AG04450 (cell line): ENCODE data around the gene GPATCH8. TPM values are rescaled to one million over a fixed set of nuclear protein-coding genes. Genes with fewer than 3 reads are reported as not detected.

ENCODE experiments used
- CTCF ChIA-PET: fragments of 300-600, 350-600 bp; formaldehyde crosslinking; extraction: SDS; loops from one replicate; lab custom pipeline; 2022; ENCODE audit warnings: antibody characterized with exemption, inconsistent platforms; lab: Charles Lee
- POLR2A ChIA-PET: fragments of 350-600 bp; formaldehyde crosslinking; extraction: SDS; loops from one replicate; lab custom pipeline; 2021; ENCODE audit warnings: antibody characterized with exemption, inconsistent platforms; lab: Yijun Ruan, JAX
- DNase-seq: peaks from one replicate; pipeline ENCODE4 v3.0.0-alpha.2; 2011; ENCODE audit warnings: low read depth, low spot score
- H3K27ac ChIP-seq: one replicate; pipeline ENCODE4 v1.5.1; 2012; ENCODE audit warnings: low read depth, low read length, control low read depth
- H3K27me3 ChIP-seq: one replicate; pipeline ENCODE4 v1.6.0; 2012; ENCODE audit warnings: low read length; ENCODE audit not compliant: control insufficient read depth, insufficient read depth
- H3K4me3 ChIP-seq: 2 replicates; pipeline ENCODE4 v1.5.1; 2011; ENCODE audit warnings: mild to moderate bottlenecking, low read depth, low read length, control low read depth
- H3K9me3 ChIP-seq: 2 replicates; pipeline ENCODE4 v1.5.1; 2012; ENCODE audit warnings: low read length; ENCODE audit not compliant: control insufficient read depth, insufficient read depth
- CTCF ChIP-seq: IDR thresholded peaks from 2 replicates; pipeline ENCODE4 v1.5.1; 2011; ENCODE audit warnings: low read depth, low read length, control low read depth, inconsistent platforms
- polyA plus RNA-seq: library from polyadenylated mRNA; depleted of rRNA; stranded (reverse); fragments of >200 nt; gene quantifications from 2 replicates; pipeline ENCODE4 v1.2.3, GENCODE V29; 2011

The GPATCH8 gene
- polyA plus RNA-seq, 1 experiment: 16.4 TPM

DNA sequence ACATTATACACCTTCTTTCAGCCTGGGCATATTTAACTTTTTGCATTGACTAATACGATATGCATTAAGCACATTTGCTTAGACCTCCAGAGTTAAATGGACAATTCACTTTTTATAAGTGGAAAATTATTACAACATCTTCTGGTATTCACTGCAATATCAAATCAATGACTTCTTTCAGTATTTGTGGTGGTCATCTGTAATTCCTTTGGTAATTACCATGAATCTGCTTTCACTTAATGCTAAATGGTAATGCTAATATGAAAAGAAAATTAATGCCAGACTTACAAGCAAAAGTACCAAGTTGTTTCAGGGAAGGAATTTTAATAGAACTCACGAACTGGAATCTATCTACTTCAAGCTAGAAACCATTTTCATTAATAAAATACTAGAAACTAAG lies 6.4 kb downstream of the GPATCH8 start:
- no peak overlapping the region for H3K27ac ChIP-seq
- no peak for TF ChIP-seq CTCF
- H3K27me3 ChIP-seq: no peaks in the 10 kb centered on the region
- H3K9me3 ChIP-seq: no peaks in the 10 kb centered on the region
- CTCF ChIA-PET: interaction anchor here (1.9 kb wide), 1 partner anchor 26 kb away, joined by 4 read pairs; no protein-coding TSS in a partner anchor
- no peak overlapping the region for H3K4me3 ChIP-seq
- DNase-seq: no peak
- POLR2A ChIA-PET: no interaction called here

DNA sequence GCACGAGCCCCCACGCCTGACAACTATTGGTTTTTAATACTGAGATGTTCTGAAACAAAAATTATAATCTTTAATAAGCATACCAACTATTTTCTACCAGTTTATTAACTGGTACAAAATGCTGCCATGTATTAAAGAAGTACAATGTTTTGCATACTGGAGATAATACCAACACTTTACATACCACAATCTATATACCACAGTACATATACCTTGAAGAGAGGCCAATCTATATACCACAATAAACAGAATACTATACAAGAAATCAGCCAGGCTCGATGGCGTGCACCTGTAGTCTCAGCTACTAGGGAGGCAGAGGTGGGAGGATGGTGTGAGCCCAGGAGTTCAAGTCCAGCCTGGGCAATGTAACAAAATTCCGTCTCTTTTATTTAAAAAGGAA lies 9.9 kb downstream of the GPATCH8 start:
- no peak for DNase-seq
- Histone ChIP-seq H3K9me3 (no peaks in the 10 kb centered on the region), H3K27ac (no peak overlapping the region), H3K4me3 (no peak overlapping the region), H3K27me3 (no peaks in the 10 kb centered on the region)
- POLR2A ChIA-PET: no interaction called here
- CTCF ChIA-PET: no interaction called here
- no peak for TF ChIP-seq CTCF

DNA sequence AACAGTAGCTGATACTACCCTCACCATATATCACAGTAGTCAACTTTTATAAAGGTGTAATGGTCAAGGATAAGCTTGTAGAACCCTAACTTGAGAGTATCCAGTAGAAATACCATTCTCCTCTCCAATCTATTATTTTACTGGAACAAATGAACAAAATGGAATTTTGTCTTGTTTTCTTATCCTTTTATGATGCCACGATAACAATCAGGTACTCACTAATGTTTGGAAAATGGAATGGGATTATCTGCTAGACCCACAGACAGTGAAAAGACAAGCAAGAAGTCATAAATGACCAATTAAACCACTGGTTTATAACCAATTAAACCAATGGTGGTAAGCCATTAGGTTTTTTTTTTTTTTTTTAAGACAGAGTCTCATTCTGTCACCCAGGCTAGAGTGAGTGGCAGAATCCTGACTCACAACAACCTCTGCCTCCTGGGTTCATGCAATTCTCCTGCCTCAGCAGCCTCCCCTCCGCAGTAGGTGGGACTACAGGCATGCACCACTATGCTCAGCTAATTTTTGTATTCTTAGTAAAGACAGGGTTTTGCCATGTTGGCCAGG lies 10.4 kb downstream of the GPATCH8 start:
- no peak overlapping the region for H3K4me3 ChIP-seq
- ChIA-PET CTCF (no interaction called here), POLR2A (no interaction called here)
- DNase-seq: no peak
- no peaks in the 10 kb centered on the region for H3K27me3 ChIP-seq
- no peak overlapping the region for H3K27ac ChIP-seq
- no peaks in the 10 kb centered on the region for H3K9me3 ChIP-seq
- no peak for TF ChIP-seq CTCF

DNA sequence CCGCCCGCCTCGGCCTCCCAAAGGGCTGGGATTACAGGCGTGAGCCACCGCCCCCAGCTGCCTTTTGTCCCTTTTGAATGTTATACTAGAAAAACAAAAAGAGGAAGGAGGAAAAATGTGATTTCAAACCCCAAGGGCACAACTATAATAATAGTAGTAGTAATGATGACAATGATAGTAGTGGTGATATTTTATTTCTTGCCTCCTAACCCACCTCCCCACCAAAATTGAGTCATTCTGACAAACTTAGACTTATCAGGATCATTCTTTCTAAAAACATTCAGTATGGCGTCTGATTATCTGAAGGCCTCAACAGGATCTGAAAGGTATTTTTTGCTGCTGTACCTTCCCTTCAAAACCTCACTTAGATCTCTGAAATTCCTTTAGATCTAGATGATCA lies 13.6 kb downstream of the GPATCH8 start:
- TF ChIP-seq CTCF: no peak
- Histone ChIP-seq H3K27me3 (no peaks in the 10 kb centered on the region), H3K27ac (no peak overlapping the region), H3K4me3 (no peak overlapping the region), H3K9me3 (no peaks in the 10 kb centered on the region)
- ChIA-PET POLR2A (no interaction called here), CTCF (no interaction called here)
- DNase-seq: no peak

DNA sequence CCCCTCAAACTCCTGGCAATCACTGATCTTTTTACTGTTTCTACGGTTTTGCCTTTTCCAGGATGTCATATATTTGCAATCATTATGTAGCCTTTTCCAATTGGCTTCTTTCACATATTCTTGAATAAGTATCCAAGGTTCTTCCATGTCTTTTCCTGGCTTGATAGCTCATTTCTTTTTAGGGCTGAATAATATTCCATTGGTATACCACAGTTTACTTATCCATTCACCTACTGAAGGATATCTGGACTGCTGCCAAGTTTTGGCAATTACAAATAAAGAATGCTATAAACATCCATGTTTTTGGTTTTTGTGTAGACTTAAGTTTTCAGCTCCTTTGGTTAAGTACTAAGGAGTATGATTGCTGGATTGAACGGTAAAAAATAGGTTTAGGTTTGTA lies 16.0 kb downstream of the GPATCH8 start:
- Histone ChIP-seq H3K27me3 (no peaks in the 10 kb centered on the region), H3K4me3 (no peak overlapping the region), H3K27ac (no peak overlapping the region), H3K9me3 (no peaks in the 10 kb centered on the region)
- POLR2A ChIA-PET: no interaction called here
- CTCF ChIA-PET: interaction anchor here (0.6 kb wide), 1 partner anchor 36 kb away, joined by 3 read pairs; no protein-coding TSS in a partner anchor
- no peak for DNase-seq
- TF ChIP-seq CTCF: no peak
